ENCODE measurements around the gene CPTP.

Gene CPTP

DNA sequence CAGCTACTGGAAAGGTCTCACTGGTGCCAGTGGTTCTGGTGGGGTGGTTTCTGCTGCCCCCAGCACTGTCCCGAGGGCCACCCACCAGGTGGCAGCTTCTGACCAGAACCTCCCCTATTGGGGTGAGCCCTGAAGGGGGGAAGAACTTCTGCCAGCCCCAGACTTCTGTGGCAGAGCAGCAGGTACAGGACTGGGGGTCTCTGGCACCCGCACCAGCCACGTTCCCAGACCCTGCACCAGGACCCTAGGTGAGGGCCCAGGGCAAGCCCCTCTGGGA lies 14.6 kb upstream of the CPTP start:
- Histone ChIP-seq H3K23ac (ENCODE audit: low read length in 2 of 2) (no peak overlapping the region), H3K27ac (ENCODE audit: low read length, poor library complexity, severe bottlenecking) (no peak overlapping the region), H4K8ac (ENCODE audit: low read length) (no peak overlapping the region), H3K4me2 (ENCODE audit: low read length, poor library complexity, severe bottlenecking) (no peak overlapping the region), H3K27me3 (ENCODE audit: control insufficient read depth in 1 of 2, insufficient read depth in 1 of 2, low read length in 2 of 2) (no peaks in the 10 kb centered on the region), H2BK5ac (ENCODE audit: low read depth, low read length, poor library complexity, severe bottlenecking) (no peak overlapping the region), H3K9ac (ENCODE audit: low read length) (peak overlapping the region; percentile 88), H2BK12ac (ENCODE audit: low read length in 2 of 2) (no peak overlapping the region), H2BK15ac (ENCODE audit: low read depth, poor library complexity, severe bottlenecking) (no peak overlapping the region), H3K4me3 (ENCODE audit: insufficient read depth in 1 of 2, low read depth in 1 of 2, low read length in 2 of 2) (no peak overlapping the region), H3K18ac (ENCODE audit: low read depth in 1 of 2, low read length in 2 of 2) (no peak overlapping the region), H2BK120ac (ENCODE audit: low read depth, low read length) (no peak overlapping the region), H4K91ac (ENCODE audit: low read length) (no peak overlapping the region), H3K4me1 (ENCODE audit: control insufficient read depth, insufficient read depth, low read depth, low read length) (peaks cover 37% of the 10 kb centered on the region), H3K9me3 (ENCODE audit: control insufficient read depth, low read length) (no peaks in the 10 kb centered on the region), H3K4ac (ENCODE audit: low read depth in 1 of 2, low read length in 2 of 2) (no peak overlapping the region), H3K14ac (ENCODE audit: low read length in 2 of 2) (no peak overlapping the region), H2AFZ (ENCODE audit: low read depth, low read length) (no peak overlapping the region), H2AK5ac (ENCODE audit: low read length, severe bottlenecking) (no peak overlapping the region), H3K79me1 (replicated peaks; ENCODE audit: low read length, poor library complexity, severe bottlenecking) (peaks cover 30% of the 10 kb centered on the region), H3K36me3 (ENCODE audit: control insufficient read depth in 1 of 2, insufficient read depth in 2 of 2, low read depth in 1 of 2, low read length in 2 of 2) (peaks cover 46 to 63% of the 10 kb centered on the region in 2 experiments)
- 88% methylated on average over 3 of the region's 3 CpGs for WGBS
- no peak for DNase-seq

DNA sequence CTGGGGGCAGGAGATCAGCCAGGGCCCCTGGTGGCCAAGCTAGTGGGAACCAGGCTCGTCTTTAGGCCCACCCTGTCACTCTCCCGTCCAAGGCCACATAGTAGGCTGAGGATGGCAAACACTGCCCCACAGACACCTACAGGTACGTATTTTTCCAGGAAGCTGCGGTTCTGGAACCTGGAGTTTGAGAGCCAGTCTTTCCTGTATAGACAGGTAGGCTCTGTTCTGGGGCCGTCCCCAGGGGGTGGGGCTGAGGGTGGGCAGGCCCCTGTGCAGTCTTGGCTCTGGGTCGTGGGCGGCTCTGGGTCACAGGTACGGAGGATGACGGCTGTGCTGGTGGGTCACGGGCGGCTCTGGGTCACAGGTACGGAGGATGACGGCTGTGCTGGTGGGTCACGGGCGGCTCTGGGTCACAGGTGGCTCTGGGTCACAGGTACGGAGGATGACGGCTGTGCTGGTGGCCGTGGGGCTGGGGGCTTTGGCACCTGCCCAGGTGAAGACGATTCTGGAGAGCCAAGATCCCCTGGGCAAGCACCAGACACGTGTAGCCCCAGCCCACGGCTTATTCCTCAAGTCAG lies 14.0 kb upstream of the CPTP start:
- H3K9me3 ChIP-seq (ENCODE audit: control insufficient read depth, low read length), result no peaks in the 10 kb centered on the region
- no peak overlapping the region for H2BK12ac ChIP-seq (ENCODE audit: low read length in 2 of 2)
- H3K36me3 ChIP-seq (ENCODE audit: control insufficient read depth in 1 of 2, insufficient read depth in 2 of 2, low read depth in 1 of 2, low read length in 2 of 2), result peaks cover 49 to 68% of the 10 kb centered on the region in 2 experiments
- no peak overlapping the region for H3K4me2 ChIP-seq (ENCODE audit: low read length, poor library complexity, severe bottlenecking)
- H3K4me3 ChIP-seq (ENCODE audit: insufficient read depth in 1 of 2, low read depth in 1 of 2, low read length in 2 of 2), result no peak overlapping the region
- no peak overlapping the region for H4K91ac ChIP-seq (ENCODE audit: low read length)
- no peak overlapping the region for H3K18ac ChIP-seq (ENCODE audit: low read depth in 1 of 2, low read length in 2 of 2)
- H3K14ac ChIP-seq (ENCODE audit: low read length in 2 of 2), result no peak overlapping the region
- H3K27me3 ChIP-seq (ENCODE audit: control insufficient read depth in 1 of 2, insufficient read depth in 1 of 2, low read length in 2 of 2), result no peaks in the 10 kb centered on the region
- no peak for DNase-seq
- no peak overlapping the region for H2BK120ac ChIP-seq (ENCODE audit: low read depth, low read length)
- WGBS, result 95% methylated on average over 21 of the region's 21 CpGs
- peaks cover 34% of the 10 kb centered on the region for H3K79me1 ChIP-seq (replicated peaks; ENCODE audit: low read length, poor library complexity, severe bottlenecking)
- H2BK15ac ChIP-seq (ENCODE audit: low read depth, poor library complexity, severe bottlenecking), result no peak overlapping the region
- H3K23ac ChIP-seq (ENCODE audit: low read length in 2 of 2), result no peak overlapping the region
- H3K27ac ChIP-seq (ENCODE audit: low read length, poor library complexity, severe bottlenecking), result no peak overlapping the region
- H4K8ac ChIP-seq (ENCODE audit: low read length), result no peak overlapping the region
- no peak overlapping the region for H3K4ac ChIP-seq (ENCODE audit: low read depth in 1 of 2, low read length in 2 of 2)
- no peak overlapping the region for H2BK5ac ChIP-seq (ENCODE audit: low read depth, low read length, poor library complexity, severe bottlenecking)
- no peak overlapping the region for H3K9ac ChIP-seq (ENCODE audit: low read length)
- no peak overlapping the region for H2AK5ac ChIP-seq (ENCODE audit: low read length, severe bottlenecking)
- H2AFZ ChIP-seq (ENCODE audit: low read depth, low read length), result no peak overlapping the region
- peaks cover 36% of the 10 kb centered on the region for H3K4me1 ChIP-seq (ENCODE audit: control insufficient read depth, insufficient read depth, low read depth, low read length)

DNA sequence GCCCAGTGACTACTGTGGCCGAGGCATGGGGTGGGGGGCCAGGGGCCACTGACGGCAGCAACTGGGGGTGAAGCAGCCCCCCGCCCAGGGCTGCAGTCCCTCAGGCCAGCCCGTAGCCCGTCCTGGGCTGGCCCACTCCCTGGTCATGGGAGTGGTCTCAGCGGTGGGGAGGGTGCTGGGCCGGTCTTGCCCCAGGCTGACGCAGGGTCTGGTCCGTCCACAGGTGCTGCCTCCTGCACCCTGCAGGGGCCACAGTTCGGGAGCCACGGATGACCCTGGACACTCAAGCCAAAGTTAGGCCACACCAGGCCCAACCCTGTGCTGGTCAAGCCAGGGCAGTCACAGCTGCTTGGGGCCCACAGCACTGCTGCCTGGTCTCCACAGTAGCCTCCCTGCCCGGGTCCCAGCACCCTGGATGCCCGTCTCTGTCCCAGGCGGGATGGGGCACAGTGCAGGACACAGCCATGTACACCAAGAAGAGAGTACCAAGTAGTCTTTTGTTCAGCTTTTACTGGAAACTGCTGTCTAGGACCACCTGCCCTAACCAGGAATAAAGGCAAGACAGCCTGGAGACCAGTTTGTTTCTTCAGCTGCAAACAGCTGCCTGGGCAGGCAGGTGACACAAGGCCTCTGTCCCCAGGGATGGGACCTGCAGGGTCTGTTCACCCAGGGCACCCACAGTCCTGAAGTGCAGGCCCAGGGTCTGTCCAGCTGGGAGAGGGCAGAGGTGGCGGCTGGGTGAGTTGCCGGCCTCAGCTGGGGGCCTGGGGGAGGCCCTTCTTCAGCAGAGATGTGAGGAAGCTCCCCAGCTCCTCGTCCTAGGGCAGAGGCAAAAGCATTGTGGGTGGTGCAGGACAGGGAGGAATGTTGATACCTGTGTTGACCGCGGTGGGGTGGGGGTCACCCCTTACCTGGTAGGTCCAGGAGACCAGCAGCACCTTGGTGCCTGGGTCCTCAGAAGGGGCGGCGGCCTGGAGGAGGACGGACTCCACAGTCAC lies 13.2 kb upstream of the CPTP start:
- Histone ChIP-seq H3K4me2 (ENCODE audit: low read length, poor library complexity, severe bottlenecking) (no peak overlapping the region), H3K4ac (ENCODE audit: low read depth in 1 of 2, low read length in 2 of 2) (no peak overlapping the region), H3K23ac (ENCODE audit: low read length in 2 of 2) (no peak overlapping the region), H3K14ac (ENCODE audit: low read length in 2 of 2) (no peak overlapping the region), H3K9ac (ENCODE audit: low read length) (no peak overlapping the region), H3K18ac (ENCODE audit: low read depth in 1 of 2, low read length in 2 of 2) (no peak overlapping the region), H4K8ac (ENCODE audit: low read length) (no peak overlapping the region), H3K27ac (ENCODE audit: low read length, poor library complexity, severe bottlenecking) (no peak overlapping the region), H2BK120ac (ENCODE audit: low read depth, low read length) (no peak overlapping the region), H4K91ac (ENCODE audit: low read length) (no peak overlapping the region), H2BK15ac (ENCODE audit: low read depth, poor library complexity, severe bottlenecking) (no peak overlapping the region), H3K4me3 (ENCODE audit: insufficient read depth in 1 of 2, low read depth in 1 of 2, low read length in 2 of 2) (peak overlapping the region in 1 of 2 experiments; percentile 1), H3K27me3 (ENCODE audit: control insufficient read depth in 1 of 2, insufficient read depth in 1 of 2, low read length in 2 of 2) (no peaks in the 10 kb centered on the region), H3K79me1 (replicated peaks; ENCODE audit: low read length, poor library complexity, severe bottlenecking) (peaks cover 34% of the 10 kb centered on the region), H3K9me3 (ENCODE audit: control insufficient read depth, low read length) (no peaks in the 10 kb centered on the region), H2BK5ac (ENCODE audit: low read depth, low read length, poor library complexity, severe bottlenecking) (no peak overlapping the region), H3K36me3 (ENCODE audit: control insufficient read depth in 1 of 2, insufficient read depth in 2 of 2, low read depth in 1 of 2, low read length in 2 of 2) (peaks cover 53 to 74% of the 10 kb centered on the region in 2 experiments), H2AK5ac (ENCODE audit: low read length, severe bottlenecking) (no peak overlapping the region), H2AFZ (ENCODE audit: low read depth, low read length) (no peak overlapping the region), H3K4me1 (ENCODE audit: control insufficient read depth, insufficient read depth, low read depth, low read length) (peaks cover 27% of the 10 kb centered on the region), H2BK12ac (ENCODE audit: low read length in 2 of 2) (peak overlapping the region in 1 of 2 experiments; percentile 47)
- no peak for DNase-seq
- WGBS, result 94% methylated on average over 22 of the region's 22 CpGs

DNA sequence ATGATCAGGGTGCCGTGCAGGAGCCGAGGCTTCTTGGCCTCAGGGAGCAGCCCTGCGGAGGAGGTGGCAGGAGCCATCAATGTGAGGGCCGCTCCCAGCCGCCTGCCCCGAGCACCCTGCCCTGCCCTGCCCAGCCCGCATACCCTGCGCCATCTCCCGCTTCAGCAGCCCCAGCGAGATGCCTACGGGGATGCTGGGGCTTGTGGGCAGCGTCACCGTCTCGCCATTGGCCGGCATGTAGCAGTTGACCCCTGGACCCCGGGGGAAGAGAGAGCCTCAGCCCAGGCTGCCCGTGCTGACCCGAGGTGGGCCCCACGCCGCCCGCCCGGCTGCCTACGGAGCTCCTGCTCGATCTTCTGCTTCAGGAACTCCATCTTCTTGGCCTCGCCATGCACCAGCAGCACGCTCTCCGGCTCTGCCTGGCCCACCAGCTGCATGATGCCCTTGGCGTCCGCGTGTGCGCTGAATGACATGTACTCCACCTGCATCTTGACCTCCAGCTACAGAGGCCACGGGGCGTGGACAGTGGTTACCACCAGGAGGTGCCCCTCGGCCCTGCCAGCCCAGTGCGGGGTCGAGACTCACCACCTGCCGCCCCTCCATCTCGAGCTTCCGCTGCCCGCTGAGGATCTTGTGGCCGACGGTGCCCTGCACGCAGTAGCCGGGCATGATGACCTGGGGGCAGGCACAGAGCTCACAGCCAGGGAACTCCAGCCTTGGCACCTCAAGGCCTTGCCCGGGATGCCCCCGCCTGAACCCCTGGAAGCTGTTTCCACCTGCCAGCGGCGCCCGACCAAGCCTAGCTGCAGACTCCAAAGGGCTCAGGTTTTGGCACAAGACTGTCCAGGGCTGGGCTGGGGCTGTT lies 11.9 kb upstream of the CPTP start:
- no peak overlapping the region for H3K4me2 ChIP-seq (ENCODE audit: low read length, poor library complexity, severe bottlenecking)
- H3K23ac ChIP-seq (ENCODE audit: low read length in 2 of 2), result no peak overlapping the region
- no peak overlapping the region for H3K9ac ChIP-seq (ENCODE audit: low read length)
- no peaks in the 10 kb centered on the region for H3K27me3 ChIP-seq (ENCODE audit: control insufficient read depth in 1 of 2, insufficient read depth in 1 of 2, low read length in 2 of 2)
- no peak overlapping the region for H2BK5ac ChIP-seq (ENCODE audit: low read depth, low read length, poor library complexity, severe bottlenecking)
- H3K4ac ChIP-seq (ENCODE audit: low read depth in 1 of 2, low read length in 2 of 2), result no peak overlapping the region
- peak overlapping the region in 1 of 2 experiments; percentile 11 for H2BK12ac ChIP-seq (ENCODE audit: low read length in 2 of 2)
- no peaks in the 10 kb centered on the region for H3K9me3 ChIP-seq (ENCODE audit: control insufficient read depth, low read length)
- peaks cover 59 to 78% of the 10 kb centered on the region in 2 experiments for H3K36me3 ChIP-seq (ENCODE audit: control insufficient read depth in 1 of 2, insufficient read depth in 2 of 2, low read depth in 1 of 2, low read length in 2 of 2)
- H2BK15ac ChIP-seq (ENCODE audit: low read depth, poor library complexity, severe bottlenecking), result no peak overlapping the region
- H2BK120ac ChIP-seq (ENCODE audit: low read depth, low read length), result no peak overlapping the region
- no peak overlapping the region for H4K8ac ChIP-seq (ENCODE audit: low read length)
- H2AK5ac ChIP-seq (ENCODE audit: low read length, severe bottlenecking), result no peak overlapping the region
- 95% methylated on average over 49 of the region's 49 CpGs for WGBS
- no peak overlapping the region for H2AFZ ChIP-seq (ENCODE audit: low read depth, low read length)
- H3K4me1 ChIP-seq (ENCODE audit: control insufficient read depth, insufficient read depth, low read depth, low read length), result peaks cover 18% of the 10 kb centered on the region
- H4K91ac ChIP-seq (ENCODE audit: low read length), result no peak overlapping the region
- no peak overlapping the region for H3K4me3 ChIP-seq (ENCODE audit: insufficient read depth in 1 of 2, low read depth in 1 of 2, low read length in 2 of 2)
- H3K27ac ChIP-seq (ENCODE audit: low read length, poor library complexity, severe bottlenecking), result no peak overlapping the region
- H3K14ac ChIP-seq (ENCODE audit: low read length in 2 of 2), result no peak overlapping the region
- H3K18ac ChIP-seq (ENCODE audit: low read depth in 1 of 2, low read length in 2 of 2), result no peak overlapping the region
- H3K79me1 ChIP-seq (replicated peaks; ENCODE audit: low read length, poor library complexity, severe bottlenecking), result peaks cover 37% of the 10 kb centered on the region
- no peak for DNase-seq
